Nephron progenitor cell (in vitro differentiated cells): ENCODE data around the gene SERPINE2.

Source experiments
- DNase-seq: peaks from one replicate; pipeline ENCODE4 v3.0.0; 2021
- H3K27ac Mint-ChIP-seq: 2 replicates; pipeline ENCODE4 v1.8.0; 2021; ENCODE audit warnings: mild to moderate bottlenecking, moderate library complexity, mixed read lengths
- H3K27me3 Mint-ChIP-seq: 2 replicates; pipeline ENCODE4 v1.8.0; 2021; ENCODE audit warnings: mild to moderate bottlenecking, low read depth, mixed read lengths; ENCODE audit not compliant: poor library complexity
- H3K36me3 Mint-ChIP-seq: 2 replicates; pipeline ENCODE4 v1.8.0; 2021; ENCODE audit warnings: low read depth, mixed read lengths
- H3K4me1 Mint-ChIP-seq: 2 replicates; pipeline ENCODE4 v1.8.0; 2021; ENCODE audit warnings: mixed read lengths
- H3K4me3 Mint-ChIP-seq: 2 replicates; pipeline ENCODE4 v1.8.0; 2021; ENCODE audit warnings: mild to moderate bottlenecking, moderate library complexity, mixed read lengths
- H3K9me3 Mint-ChIP-seq: 2 replicates; pipeline ENCODE4 v1.8.0; 2021; ENCODE audit warnings: mild to moderate bottlenecking, moderate library complexity, mixed read lengths
- TF ChIP-seq, protein P1 (sequence below): fragments of 200-600 bp; sonication (generic); IDR thresholded peaks from 2 replicates; pipeline ENCODE4 v1.5.0; 2021; ENCODE audit warnings: antibody characterized with exemption

Gene SERPINE2

DNA sequence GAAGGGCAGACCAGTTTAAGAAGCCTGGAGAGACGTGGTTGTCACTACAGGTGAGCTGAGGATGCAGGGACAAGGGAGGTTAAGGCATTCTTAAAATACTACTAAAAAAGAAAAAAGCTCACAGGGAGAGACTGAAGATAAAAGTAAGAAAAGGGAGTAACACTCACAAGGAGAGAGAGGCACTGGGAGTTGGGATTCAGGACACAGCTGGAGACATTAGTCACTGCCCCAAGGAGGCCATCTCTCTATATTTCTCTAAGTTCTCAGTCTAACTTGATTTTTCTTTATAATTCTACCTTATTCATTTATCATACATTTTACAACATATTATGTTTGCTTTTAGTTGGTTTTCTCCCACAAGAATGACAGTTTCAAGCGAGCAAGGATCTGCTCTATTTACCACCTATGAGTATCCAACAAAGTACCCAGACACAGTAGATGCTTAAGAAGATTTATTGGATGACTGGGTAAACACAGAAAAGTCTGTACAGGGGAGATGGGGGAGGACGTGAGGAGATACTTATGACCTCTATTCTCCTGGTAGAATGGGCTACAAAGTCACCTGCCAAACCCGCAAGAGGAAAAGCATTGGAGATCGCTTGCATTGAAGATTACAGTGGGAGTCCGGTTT is 2.2 kb downstream of the SERPINE2 start:
- peaks cover 60% of the 10 kb centered on the region for H3K4me1 Mint-ChIP-seq
- peak overlapping the region; percentile 94 for H3K4me3 Mint-ChIP-seq
- H3K27me3 Mint-ChIP-seq: peaks cover 31% of the 10 kb centered on the region
- no peak for DNase-seq
- TF ChIP-seq, protein P1, sequence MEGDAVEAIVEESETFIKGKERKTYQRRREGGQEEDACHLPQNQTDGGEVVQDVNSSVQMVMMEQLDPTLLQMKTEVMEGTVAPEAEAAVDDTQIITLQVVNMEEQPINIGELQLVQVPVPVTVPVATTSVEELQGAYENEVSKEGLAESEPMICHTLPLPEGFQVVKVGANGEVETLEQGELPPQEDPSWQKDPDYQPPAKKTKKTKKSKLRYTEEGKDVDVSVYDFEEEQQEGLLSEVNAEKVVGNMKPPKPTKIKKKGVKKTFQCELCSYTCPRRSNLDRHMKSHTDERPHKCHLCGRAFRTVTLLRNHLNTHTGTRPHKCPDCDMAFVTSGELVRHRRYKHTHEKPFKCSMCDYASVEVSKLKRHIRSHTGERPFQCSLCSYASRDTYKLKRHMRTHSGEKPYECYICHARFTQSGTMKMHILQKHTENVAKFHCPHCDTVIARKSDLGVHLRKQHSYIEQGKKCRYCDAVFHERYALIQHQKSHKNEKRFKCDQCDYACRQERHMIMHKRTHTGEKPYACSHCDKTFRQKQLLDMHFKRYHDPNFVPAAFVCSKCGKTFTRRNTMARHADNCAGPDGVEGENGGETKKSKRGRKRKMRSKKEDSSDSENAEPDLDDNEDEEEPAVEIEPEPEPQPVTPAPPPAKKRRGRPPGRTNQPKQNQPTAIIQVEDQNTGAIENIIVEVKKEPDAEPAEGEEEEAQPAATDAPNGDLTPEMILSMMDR: no peak
- H3K9me3 Mint-ChIP-seq: no peaks in the 10 kb centered on the region
- H3K27ac Mint-ChIP-seq: peak overlapping the region; percentile 76
- peaks cover 3% of the 10 kb centered on the region for H3K36me3 Mint-ChIP-seq

GRCh38 chr2:224034017-224034416 is 5.1 kb downstream of the SERPINE2 start:
- H3K27ac Mint-ChIP-seq: no peak overlapping the region
- peaks cover 14% of the 10 kb centered on the region for H3K36me3 Mint-ChIP-seq
- TF ChIP-seq, protein P1: no peak
- no peak overlapping the region for H3K4me3 Mint-ChIP-seq
- no peak for DNase-seq
- H3K27me3 Mint-ChIP-seq: peaks cover 15% of the 10 kb centered on the region
- H3K9me3 Mint-ChIP-seq: no peaks in the 10 kb centered on the region
- peaks cover 52% of the 10 kb centered on the region for H3K4me1 Mint-ChIP-seq

DNA sequence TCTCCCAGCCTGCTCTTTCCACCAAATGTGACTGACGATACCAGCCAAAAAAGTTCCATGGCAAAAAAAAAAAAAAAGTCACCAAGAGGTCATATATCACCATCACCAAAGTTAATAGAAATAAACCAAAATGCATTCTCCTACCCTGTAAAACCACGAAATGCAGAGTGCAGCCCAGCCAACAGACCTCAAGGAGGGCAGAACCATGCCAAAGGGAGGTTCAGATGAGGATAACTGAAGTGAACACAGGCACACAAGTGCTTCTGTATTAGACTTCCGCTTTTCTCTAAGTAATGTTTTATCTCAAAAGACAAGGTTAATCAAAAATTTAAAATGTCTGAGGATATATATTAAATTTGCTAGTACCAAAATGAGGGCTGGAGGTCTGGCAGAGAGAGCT is 5.5 kb downstream of the SERPINE2 start:
- Mint-ChIP-seq H3K4me1 (peaks cover 52% of the 10 kb centered on the region), H3K27me3 (peaks cover 15% of the 10 kb centered on the region), H3K9me3 (no peaks in the 10 kb centered on the region), H3K27ac (no peak overlapping the region), H3K4me3 (no peak overlapping the region), H3K36me3 (peaks cover 14% of the 10 kb centered on the region)
- DNase-seq: no peak
- TF ChIP-seq, protein P1: no peak

DNA sequence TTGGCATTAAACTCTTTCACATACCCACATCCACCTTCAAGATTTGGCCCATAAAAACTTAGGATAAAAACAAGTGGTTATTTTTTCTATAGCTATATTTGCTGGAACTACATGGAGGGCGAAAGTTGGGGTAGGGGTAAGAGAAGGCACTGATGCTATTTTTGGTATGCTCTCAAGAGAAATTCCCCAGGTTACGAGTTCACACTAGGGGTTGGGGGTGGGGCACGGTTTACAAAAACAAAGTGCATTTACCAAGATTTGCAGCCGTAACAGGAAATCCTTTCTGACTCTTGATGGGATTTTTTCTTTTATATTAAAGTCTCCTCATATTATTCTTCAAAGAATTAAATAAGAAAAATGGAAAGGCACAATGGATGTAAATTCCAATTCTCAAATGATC is 6.8 kb downstream of the SERPINE2 start:
- TF ChIP-seq, protein P1: no peak
- Mint-ChIP-seq H3K36me3 (peaks cover 14% of the 10 kb centered on the region), H3K4me3 (no peak overlapping the region), H3K4me1 (peaks cover 51% of the 10 kb centered on the region), H3K9me3 (no peaks in the 10 kb centered on the region), H3K27ac (no peak overlapping the region), H3K27me3 (peaks cover 11% of the 10 kb centered on the region)
- no peak for DNase-seq

DNA sequence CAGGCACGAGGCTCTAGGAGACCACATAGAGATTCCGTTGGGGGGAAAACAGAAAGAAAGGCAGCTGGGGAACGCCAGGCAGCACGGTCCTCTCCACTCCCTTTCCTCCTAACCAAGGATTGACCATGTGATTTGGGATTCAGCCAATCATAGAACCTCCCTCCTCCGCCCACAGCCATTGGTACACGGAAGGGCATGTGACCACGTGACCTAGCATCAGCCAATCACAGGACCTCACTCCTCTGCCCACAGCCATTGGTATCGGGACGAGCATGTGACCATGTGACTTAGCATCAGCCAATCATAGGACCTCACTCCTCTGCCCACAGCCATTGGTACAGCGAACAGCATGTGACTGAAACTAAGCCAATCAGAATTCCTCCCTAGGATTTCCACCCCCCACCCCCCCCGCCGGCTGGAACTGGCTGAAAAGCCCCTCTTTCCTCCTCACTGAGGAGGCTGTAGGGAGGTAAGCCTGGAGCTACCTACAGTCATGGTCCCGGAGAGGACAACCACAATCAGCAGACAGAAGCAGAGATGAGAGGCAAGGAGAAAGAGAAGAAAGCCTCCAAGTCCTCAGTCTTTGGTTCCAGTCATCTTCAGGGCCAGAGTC is 7.6 kb downstream of the SERPINE2 start:
- DNase-seq: no peak
- TF ChIP-seq, protein P1: no peak
- H3K4me3 Mint-ChIP-seq: no peak overlapping the region
- H3K36me3 Mint-ChIP-seq: peaks cover 14% of the 10 kb centered on the region
- H3K4me1 Mint-ChIP-seq: peaks cover 48% of the 10 kb centered on the region
- no peaks in the 10 kb centered on the region for H3K9me3 Mint-ChIP-seq
- no peak overlapping the region for H3K27ac Mint-ChIP-seq
- peaks cover 8% of the 10 kb centered on the region for H3K27me3 Mint-ChIP-seq

DNA sequence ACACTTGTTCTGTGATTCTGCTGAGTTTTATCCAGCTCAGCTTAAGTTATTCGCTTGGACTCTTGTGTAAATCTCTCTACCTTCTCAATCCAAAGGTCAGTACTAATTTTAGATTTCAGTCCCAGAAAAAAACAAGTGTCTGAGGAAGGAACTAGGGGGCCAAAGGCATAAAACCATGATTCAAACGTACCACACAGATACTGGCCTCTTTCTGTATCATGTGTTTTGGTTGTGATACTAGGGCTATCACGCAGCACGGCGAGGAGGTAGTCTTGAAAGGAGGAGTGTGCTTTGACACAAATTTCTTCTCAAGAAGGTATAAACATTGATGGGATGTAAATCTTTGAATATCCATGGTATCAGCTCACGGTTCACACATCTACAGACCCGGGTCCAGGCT is 8.3 kb downstream of the SERPINE2 start:
- H3K4me1 Mint-ChIP-seq: peaks cover 48% of the 10 kb centered on the region
- no peak overlapping the region for H3K27ac Mint-ChIP-seq
- H3K9me3 Mint-ChIP-seq: no peaks in the 10 kb centered on the region
- H3K4me3 Mint-ChIP-seq: no peak overlapping the region
- DNase-seq: no peak
- H3K36me3 Mint-ChIP-seq: peaks cover 14% of the 10 kb centered on the region
- peaks cover 8% of the 10 kb centered on the region for H3K27me3 Mint-ChIP-seq
- TF ChIP-seq, protein P1: no peak
